Measurements from ENCODE around the gene GPRIN1. TPM values are rescaled to one million over a fixed set of nuclear protein-coding genes. Genes with fewer than 3 reads are reported as not detected.

The GPRIN1 gene
- total RNA-seq, 2 donors from 2014 or later: 0.57 to 0.60 TPM

DNA sequence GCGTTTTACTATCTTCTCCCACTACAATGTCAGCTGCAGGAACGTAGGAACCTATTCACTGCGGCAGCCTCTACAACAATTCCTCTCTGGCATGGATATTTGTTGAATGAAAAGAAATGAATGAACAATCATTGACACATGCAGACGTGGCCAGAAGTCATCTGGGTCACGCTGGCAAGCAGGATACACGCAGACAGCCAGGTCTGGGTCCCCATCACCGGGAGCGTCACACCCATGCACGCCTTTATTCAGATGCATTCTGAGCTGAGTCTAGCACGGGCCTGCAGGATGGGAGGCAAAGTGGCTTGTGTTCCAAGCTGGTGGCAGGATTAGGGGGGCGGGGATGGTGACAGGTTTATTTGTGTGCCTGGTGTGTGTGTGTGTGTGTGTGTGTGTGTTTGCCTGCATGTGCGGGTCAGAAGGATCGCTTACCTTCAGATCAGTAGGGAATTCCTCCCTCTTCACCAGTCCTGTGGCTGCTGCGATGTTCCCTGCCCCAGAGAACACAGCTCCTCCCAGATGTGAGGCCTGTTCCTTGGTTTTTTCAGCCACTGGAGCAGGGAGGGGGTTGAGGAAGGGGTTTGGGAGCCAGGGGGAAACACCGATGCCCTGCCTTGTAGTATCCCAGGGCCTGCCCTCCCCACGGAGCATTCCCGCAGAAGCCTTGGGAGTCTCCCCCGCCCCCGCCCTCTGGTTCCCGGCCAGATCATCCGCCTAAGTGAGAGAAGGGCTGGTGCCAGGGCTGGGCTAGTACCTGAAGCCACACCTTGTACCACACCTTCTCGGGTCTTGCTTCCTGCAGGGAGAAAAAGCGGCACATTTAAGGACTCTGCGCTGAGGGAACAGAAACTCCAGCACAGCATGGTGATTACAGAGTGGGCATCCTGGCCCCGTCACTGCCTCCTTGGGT lies 16.3 kb upstream of the GPRIN1 start:
- Mint-ChIP-seq H3K4me3 (no peak overlapping the region), H3K36me3 (ENCODE audit: low read depth) (peaks cover 12% of the 10 kb centered on the region), H3K27ac (no peak overlapping the region), H3K27me3 (peaks cover 48% of the 10 kb centered on the region), H3K4me1 (peaks cover 7% of the 10 kb centered on the region)
- DNase-seq (no peak), ATAC-seq (no peak)
- H3K9me3 ChIP-seq (ENCODE audit: control insufficient read depth, low read length, poor library complexity, severe bottlenecking): no peaks in the 10 kb centered on the region

DNA sequence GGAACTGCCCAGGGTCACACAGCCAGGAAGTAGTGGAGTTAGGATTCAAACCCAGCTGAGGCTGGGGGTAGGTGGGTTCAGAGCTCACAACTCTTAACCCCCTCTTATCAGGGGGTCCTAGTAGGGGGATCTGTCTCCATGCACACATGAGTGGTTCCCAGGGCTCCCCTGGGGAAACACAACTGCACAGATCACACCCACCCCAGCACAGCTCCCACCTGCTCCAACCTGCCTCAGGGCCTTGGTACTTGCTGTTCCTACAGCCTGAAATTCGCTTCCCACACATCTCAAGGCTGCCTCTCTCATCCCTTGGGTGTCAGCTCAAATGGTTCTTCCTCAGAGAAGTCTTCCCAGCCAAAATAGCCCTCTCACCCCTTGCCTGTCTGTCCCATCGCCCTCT lies 15.6 kb upstream of the GPRIN1 start:
- Mint-ChIP-seq H3K27me3 (peaks cover 46% of the 10 kb centered on the region), H3K27ac (no peak overlapping the region), H3K4me1 (peaks cover 2% of the 10 kb centered on the region), H3K4me3 (no peak overlapping the region), H3K36me3 (ENCODE audit: low read depth) (peaks cover 6% of the 10 kb centered on the region)
- ATAC-seq (no peak), DNase-seq (no peak)
- no peaks in the 10 kb centered on the region for H3K9me3 ChIP-seq (ENCODE audit: control insufficient read depth, low read length, poor library complexity, severe bottlenecking)

DNA sequence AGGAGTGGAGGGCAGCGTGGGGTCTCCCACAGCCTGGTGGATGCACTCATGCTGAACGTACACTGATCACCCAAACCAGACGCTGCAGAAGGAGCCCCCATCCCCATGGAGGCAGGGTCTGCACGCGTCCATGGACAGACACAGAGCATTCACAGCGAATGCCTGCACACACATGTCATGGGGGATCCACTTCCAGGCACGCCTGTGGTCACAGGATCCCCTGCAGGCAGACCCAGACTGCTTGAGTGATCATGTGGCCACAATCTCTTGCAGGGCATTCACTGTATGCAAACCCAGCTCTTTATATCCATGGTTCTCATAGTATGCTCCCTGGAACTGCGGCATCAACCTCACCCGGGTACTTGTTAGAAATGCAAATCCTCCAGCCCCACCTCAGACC lies 15.0 kb upstream of the GPRIN1 start:
- Mint-ChIP-seq H3K27me3 (peaks cover 51% of the 10 kb centered on the region), H3K27ac (no peak overlapping the region), H3K4me1 (peaks cover 6% of the 10 kb centered on the region), H3K36me3 (ENCODE audit: low read depth) (peaks cover 9% of the 10 kb centered on the region), H3K4me3 (no peak overlapping the region)
- no peak for DNase-seq
- no peak for ATAC-seq
- no peaks in the 10 kb centered on the region for H3K9me3 ChIP-seq (ENCODE audit: control insufficient read depth, low read length, poor library complexity, severe bottlenecking)

DNA sequence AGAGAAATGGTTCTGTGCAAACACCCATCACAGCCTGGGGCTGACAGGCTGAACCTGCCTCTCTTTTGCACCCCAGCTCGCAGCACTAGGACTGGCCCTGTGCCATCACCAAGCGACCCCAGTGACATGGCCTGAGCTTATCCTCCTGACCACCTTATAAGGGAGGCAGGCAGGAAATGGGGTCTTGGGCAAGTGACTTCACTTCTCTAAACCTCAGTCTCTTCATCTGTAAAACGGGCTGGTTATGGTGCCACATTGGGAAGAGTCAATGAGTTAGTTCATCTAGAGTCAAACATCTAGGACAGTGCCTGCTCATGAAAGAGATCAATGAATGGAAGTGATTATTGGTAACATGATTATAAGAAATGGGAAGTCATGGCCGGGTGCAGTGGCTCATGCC lies 14.2 kb upstream of the GPRIN1 start:
- peaks cover 56% of the 10 kb centered on the region for H3K27me3 Mint-ChIP-seq
- H3K27ac Mint-ChIP-seq: no peak overlapping the region
- no peak overlapping the region for H3K4me3 Mint-ChIP-seq
- H3K4me1 Mint-ChIP-seq: peaks cover 6% of the 10 kb centered on the region
- ATAC-seq (no peak), DNase-seq (no peak)
- no peaks in the 10 kb centered on the region for H3K9me3 ChIP-seq (ENCODE audit: control insufficient read depth, low read length, poor library complexity, severe bottlenecking)
- H3K36me3 Mint-ChIP-seq (ENCODE audit: low read depth): peaks cover 9% of the 10 kb centered on the region

DNA sequence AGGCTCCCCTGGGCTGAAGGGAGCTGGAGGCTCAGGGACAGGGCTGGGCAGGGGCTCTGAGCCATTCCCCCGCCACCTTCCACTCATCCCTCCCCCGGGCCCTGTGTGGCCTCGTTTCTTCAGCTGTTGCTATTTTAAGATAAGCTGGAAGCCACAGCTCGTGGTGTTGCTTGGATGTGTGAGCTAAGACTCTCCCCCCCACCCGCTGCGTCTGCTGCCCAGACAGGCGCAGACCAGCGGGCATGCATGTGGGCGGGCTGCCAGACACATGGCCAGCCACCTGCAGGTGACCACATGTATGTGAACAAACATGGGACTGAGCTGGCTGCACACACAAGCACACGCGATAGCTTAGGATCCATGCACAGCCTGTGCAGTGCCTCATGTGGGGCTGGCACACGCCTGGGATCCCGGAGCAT lies 11.7 kb upstream of the GPRIN1 start:
- DNase-seq: no peak
- H3K9me3 ChIP-seq (ENCODE audit: control insufficient read depth, low read length, poor library complexity, severe bottlenecking): no peaks in the 10 kb centered on the region
- H3K36me3 Mint-ChIP-seq (ENCODE audit: low read depth): peaks cover 8% of the 10 kb centered on the region
- no peak for ATAC-seq
- no peak overlapping the region for H3K27ac Mint-ChIP-seq
- peaks cover 55% of the 10 kb centered on the region for H3K27me3 Mint-ChIP-seq
- H3K4me3 Mint-ChIP-seq: no peak overlapping the region
- peaks cover 8% of the 10 kb centered on the region for H3K4me1 Mint-ChIP-seq

DNA sequence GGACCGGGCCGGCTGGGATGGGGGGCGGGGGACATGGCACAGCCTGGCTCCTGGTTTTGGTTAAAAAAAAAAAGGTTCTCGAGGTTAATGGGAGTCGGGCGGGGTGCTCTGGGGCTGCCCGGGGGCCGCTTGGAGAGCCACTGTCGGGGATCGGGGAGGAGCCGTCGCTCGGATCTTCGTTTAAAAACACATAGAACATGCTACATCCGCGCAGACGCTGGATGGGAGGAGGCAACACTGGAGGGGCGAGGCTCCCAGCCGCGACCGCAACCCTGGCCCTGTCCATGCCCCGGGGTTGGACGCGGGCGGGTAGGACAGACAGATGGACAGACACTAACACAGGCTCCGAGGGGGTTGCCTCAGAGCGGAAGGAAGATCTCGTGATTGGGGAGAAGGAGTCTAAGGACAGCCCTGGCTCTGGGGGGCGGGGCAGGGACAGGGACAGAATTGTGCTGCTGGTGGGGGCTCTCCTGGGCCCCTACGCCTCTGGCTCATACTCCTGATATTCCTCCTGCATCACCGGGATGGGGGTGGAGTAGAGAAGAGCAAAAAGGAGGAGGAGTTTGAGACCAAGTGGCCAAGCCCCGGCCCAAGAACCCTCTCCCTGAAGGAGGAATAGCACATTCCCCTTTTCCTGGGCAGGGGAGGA lies 10.5 kb upstream of the GPRIN1 start:
- no peak overlapping the region for H3K27ac Mint-ChIP-seq
- ATAC-seq (no peak), DNase-seq (no peak)
- peaks cover 8% of the 10 kb centered on the region for H3K4me1 Mint-ChIP-seq
- H3K36me3 Mint-ChIP-seq (ENCODE audit: low read depth): peaks cover 7% of the 10 kb centered on the region
- no peaks in the 10 kb centered on the region for H3K9me3 ChIP-seq (ENCODE audit: control insufficient read depth, low read length, poor library complexity, severe bottlenecking)
- H3K27me3 Mint-ChIP-seq: peaks cover 58% of the 10 kb centered on the region
- H3K4me3 Mint-ChIP-seq: peak overlapping the region; percentile 77

DNA sequence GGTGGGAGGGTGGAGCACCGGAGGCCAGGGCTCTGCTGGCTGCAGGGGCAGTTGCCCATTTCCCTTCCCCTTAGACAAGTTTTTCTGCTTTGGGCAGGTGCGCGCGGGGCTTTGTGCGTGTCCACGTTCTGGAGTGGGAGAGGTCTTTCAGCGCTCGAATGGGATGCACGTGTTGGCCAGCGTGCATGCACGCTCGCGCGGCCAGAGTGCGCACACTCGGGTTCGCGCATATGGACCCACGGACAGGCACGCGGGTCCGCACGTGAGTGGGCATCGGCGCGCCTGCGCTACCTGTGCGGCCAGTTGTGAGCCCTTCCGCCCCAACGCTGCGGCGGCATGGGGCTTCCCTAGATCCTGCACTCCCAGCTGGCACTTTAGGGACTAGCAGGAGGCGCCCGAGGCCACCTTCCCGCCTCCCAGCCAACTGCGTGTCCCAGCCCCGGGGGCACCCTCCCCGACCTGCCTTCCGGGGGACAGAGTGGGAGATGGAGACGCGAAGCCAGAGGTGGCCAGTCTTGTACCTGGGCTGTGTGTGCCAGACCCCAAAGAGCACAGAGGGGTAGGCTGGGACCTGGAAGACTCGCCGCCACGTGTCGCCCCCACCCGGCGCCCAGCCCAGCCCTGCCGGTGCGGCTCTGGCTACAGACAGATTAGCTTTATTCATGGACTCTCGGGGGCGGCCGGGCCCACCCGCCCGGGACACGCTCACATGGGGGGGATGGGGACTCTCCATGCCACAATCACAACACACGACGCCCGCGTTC lies 9.8 kb upstream of the GPRIN1 start:
- DNase-seq (no peak), ATAC-seq (no peak)
- peak overlapping the region; percentile 77 for H3K4me3 Mint-ChIP-seq
- peaks cover 7% of the 10 kb centered on the region for H3K36me3 Mint-ChIP-seq (ENCODE audit: low read depth)
- H3K27ac Mint-ChIP-seq: no peak overlapping the region
- H3K27me3 Mint-ChIP-seq: peaks cover 64% of the 10 kb centered on the region
- H3K9me3 ChIP-seq (ENCODE audit: control insufficient read depth, low read length, poor library complexity, severe bottlenecking): no peaks in the 10 kb centered on the region
- peaks cover 8% of the 10 kb centered on the region for H3K4me1 Mint-ChIP-seq

DNA sequence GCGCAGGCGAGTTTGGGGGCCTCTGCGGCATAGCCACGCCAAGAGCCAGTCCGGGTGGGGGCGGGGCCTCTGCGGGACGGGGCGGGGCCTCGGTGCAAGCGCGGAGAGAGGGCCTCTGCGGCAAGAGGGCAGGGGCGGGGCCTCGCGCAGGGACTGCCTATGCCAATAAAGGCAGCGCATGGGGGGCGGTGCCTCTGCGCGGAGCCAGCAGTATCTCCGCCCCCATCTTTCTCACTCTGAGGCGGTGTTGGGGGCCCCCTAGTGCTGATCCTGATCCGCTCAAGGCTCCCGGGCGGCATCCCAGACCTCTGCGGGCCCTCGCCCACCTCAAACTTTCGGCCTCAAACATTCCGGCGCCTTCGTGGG lies 9.2 kb upstream of the GPRIN1 start:
- Mint-ChIP-seq H3K27me3 (peaks cover 66% of the 10 kb centered on the region), H3K4me3 (no peak overlapping the region), H3K4me1 (peaks cover 8% of the 10 kb centered on the region), H3K27ac (no peak overlapping the region), H3K36me3 (ENCODE audit: low read depth) (peaks cover 7% of the 10 kb centered on the region)
- peak; percentile 48 to 65 (median 57) for DNase-seq
- ATAC-seq: peak; percentile 98
- H3K9me3 ChIP-seq (ENCODE audit: control insufficient read depth, low read length, poor library complexity, severe bottlenecking): no peaks in the 10 kb centered on the region

DNA sequence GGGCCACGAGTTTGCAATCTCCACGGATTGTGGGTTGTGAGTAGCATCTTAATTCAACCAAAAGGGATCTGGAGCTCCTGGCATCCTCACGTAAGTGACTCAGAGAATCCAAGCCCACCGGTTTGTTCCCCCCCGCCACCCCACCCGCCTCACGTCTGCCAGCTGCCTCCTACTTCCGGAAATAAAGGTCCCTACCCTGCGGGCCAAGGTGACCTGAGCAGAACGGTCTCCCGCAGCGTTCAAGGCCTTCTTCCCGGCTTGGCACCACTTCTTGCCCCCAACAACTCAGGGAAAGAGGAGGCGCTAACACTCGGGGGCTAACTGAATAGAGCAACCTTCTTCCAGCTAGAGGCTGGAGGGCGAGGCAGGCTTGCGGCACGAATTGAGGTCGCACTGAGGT lies 8.8 kb upstream of the GPRIN1 start:
- H3K36me3 Mint-ChIP-seq (ENCODE audit: low read depth): peaks cover 7% of the 10 kb centered on the region
- peaks cover 8% of the 10 kb centered on the region for H3K4me1 Mint-ChIP-seq
- H3K27me3 Mint-ChIP-seq: peaks cover 66% of the 10 kb centered on the region
- peak overlapping the region; percentile 36 for H3K4me3 Mint-ChIP-seq
- DNase-seq (no peak), ATAC-seq (no peak)
- H3K9me3 ChIP-seq (ENCODE audit: control insufficient read depth, low read length, poor library complexity, severe bottlenecking): no peaks in the 10 kb centered on the region
- no peak overlapping the region for H3K27ac Mint-ChIP-seq

DNA sequence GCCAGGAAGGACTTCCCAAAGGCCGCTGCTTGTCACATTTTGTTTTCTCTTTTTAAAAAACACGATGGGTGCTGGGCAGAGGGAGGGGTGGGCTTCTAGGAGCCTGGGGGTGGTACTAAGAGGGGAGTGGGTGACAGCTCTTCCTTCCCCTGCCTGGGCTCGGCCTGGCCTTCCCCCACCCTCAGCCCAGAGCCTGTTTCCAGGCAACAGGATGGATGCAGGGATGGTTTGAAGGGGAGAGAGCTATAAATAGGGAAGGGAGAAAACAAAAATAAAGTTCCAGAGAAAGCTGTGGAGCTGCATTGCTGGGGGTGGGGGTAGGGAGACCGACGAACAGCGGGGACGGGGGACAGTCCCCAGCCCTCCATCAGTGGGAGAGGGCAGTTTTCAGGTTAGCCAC lies 6.6 kb upstream of the GPRIN1 start:
- Mint-ChIP-seq H3K27me3 (peaks cover 72% of the 10 kb centered on the region), H3K4me1 (peaks cover 8% of the 10 kb centered on the region), H3K4me3 (no peak overlapping the region), H3K27ac (no peak overlapping the region), H3K36me3 (ENCODE audit: low read depth) (peaks cover 7% of the 10 kb centered on the region)
- no peaks in the 10 kb centered on the region for H3K9me3 ChIP-seq (ENCODE audit: control insufficient read depth, low read length, poor library complexity, severe bottlenecking)
- ATAC-seq: no peak
- no peak for DNase-seq

DNA sequence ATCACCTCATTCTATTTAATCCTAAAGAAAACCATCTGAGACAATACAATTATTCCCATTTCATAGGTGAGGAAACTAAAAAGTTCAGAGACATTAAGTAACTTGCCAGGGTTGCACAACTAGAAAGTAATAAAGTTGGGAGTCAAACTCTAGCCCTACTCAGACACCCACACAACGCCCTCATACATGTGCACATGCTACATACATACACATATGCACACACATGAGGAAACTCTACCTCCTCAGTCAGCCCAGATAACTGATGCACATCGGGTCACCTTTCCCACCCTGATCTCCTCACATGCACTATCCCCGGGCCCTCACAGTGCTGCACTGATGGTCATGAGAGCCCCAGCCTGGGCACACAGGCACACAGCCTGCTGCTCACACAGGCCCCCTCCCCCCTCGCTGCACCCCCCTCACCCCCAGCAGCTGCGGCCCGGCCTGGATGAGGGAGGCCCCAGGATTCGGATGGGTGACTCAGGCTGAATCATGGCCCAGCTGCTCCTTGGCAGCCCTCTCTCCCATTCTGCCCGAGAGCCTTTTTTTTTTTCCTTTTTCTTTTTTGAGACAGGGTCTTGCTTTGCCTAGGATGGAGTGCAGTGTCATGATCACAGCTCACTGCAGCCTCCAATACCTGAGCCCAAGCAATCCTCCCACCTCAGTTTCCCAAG lies 5.0 kb upstream of the GPRIN1 start:
- ATAC-seq (no peak), DNase-seq (no peak)
- Mint-ChIP-seq H3K4me1 (peaks cover 2% of the 10 kb centered on the region), H3K36me3 (ENCODE audit: low read depth) (peaks cover 4% of the 10 kb centered on the region), H3K4me3 (no peak overlapping the region), H3K27me3 (peaks cover 64% of the 10 kb centered on the region), H3K27ac (no peak overlapping the region)
- H3K9me3 ChIP-seq (ENCODE audit: control insufficient read depth, low read length, poor library complexity, severe bottlenecking): no peaks in the 10 kb centered on the region

DNA sequence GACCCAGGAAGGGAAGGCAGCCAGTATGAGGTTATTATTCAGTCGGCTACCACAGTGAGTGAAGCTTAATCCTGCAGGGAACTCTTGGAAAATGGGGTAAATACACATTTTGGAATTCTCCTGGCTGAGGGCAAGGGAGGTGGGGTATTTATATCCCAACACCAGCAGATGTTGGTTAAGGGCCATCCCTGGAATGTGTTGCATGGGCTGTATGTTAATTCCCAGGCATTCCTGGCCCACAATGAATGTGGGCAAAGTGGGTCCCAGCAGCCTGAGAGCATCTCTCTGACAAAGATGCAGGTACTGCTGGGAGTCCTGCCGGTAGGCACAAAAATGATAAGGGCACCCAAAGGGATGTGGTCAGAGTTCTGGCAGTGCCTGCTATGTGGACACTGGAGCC lies 2.9 kb upstream of the GPRIN1 start:
- Mint-ChIP-seq H3K27ac (no peak overlapping the region), H3K4me3 (no peak overlapping the region), H3K27me3 (peaks cover 52% of the 10 kb centered on the region), H3K36me3 (ENCODE audit: low read depth) (peaks cover 6% of the 10 kb centered on the region), H3K4me1 (peaks cover 9% of the 10 kb centered on the region)
- no peak for DNase-seq
- H3K9me3 ChIP-seq (ENCODE audit: control insufficient read depth, low read length, poor library complexity, severe bottlenecking): no peaks in the 10 kb centered on the region
- ATAC-seq: no peak

DNA sequence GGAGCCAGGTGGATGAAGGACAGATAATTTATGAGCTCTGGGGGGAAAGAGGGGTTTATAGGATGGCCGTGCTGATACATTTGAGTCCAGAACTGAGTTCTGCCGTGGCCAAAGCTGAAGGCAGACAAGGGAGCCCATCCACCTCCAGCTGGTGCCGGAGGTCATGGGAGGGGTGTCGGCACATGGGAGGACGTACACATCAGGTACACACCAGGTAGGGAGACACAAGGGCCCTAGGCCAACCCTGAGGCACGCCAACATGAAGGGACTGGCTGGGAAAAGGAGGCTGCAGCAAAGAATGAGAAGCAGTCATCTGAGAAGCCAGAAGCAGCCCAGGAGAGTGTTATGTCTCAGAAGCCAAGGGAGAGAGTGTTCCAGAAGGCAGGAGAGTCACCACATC lies 2.1 kb upstream of the GPRIN1 start:
- Mint-ChIP-seq H3K27ac (no peak overlapping the region), H3K4me1 (peaks cover 9% of the 10 kb centered on the region), H3K36me3 (ENCODE audit: low read depth) (peaks cover 4% of the 10 kb centered on the region), H3K4me3 (no peak overlapping the region), H3K27me3 (peaks cover 44% of the 10 kb centered on the region)
- H3K9me3 ChIP-seq (ENCODE audit: control insufficient read depth, low read length, poor library complexity, severe bottlenecking): no peaks in the 10 kb centered on the region
- no peak for ATAC-seq
- no peak for DNase-seq
